HG03095 (cell line): Measurements from ENCODE around the gene KIF2A.

ENCODE experiments used
- ATAC-seq: cut with Tn5 transposase; IDR thresholded peaks from one replicate; pipeline ENCODE4 v1.9.1; 2021; ENCODE audit warnings: moderate library complexity; ENCODE audit not compliant: unreplicated experiment

Gene KIF2A

DNA sequence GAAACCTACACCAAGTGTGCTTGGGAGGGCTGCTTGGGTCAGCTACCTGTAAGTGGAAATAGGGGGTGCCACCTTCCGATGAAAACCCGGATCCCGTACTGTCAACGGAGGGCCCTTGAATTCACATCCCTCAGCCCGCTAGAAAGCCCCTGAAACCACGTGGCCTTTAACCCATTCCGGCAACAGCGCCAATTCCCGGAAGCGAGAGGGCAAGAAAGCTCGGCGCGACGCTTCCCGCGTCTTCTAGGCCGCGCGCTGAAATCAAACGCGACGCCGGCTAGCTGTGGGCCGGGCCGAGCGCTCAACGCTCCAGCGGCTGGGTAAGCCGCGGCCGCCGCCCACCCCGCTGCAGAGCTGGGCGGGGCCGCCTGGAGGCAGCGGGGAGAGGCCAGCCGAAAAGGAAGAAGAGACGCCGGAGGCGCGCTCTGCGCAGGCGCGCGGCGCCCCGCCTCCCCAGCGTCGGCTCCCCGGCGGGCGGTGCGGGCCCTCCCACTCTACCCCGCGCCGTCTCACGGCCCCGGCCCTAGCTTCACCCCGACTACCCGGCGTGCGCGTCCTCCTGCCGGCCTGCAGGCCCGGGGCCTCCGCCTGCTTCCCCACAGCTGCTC is at the start of gene KIF2A:
Gene KIF2A (plus strand): TSS at position 492 of the 608 bp plus-strand sequence. CDS start 267 bp downstream, outside the sequence.
- peak; percentile 91 for ATAC-seq

DNA sequence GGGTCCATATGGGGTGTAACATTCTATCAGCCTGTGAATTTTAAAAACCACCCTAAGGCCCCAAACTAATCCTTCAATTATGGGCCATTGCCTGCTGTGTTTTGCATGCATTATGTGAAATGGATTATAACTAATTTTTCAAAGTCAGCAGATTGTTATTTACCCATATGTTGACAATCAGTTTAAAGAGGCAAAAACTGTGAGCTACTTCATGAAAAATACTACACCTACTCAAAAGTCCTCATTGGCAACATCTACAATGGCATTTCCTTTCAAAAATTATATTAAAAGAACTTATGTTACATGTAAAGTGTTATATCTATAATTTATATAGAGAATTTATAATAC is 49.0 kb upstream of the KIF2A start:
- ATAC-seq: no peak

DNA sequence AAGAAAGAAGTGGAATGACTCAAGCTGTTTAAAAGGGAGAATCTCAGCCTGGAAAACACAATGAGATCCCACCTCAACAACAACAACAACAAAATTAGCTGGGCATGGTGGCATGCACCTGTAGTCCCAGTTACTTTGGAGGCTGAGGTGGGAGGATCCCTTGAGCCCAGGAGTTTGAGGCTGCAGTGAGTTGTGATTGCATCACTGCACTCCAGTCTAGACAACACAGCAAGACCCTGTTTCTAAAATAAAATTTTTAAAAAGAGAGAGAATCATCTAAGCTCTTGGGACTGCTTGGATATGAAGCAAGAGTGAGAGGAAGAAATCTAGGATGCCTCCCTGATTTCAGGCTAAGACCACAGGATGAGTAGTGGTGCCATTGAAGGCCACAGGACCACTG is 47.4 kb upstream of the KIF2A start:
- ATAC-seq: no peak

DNA sequence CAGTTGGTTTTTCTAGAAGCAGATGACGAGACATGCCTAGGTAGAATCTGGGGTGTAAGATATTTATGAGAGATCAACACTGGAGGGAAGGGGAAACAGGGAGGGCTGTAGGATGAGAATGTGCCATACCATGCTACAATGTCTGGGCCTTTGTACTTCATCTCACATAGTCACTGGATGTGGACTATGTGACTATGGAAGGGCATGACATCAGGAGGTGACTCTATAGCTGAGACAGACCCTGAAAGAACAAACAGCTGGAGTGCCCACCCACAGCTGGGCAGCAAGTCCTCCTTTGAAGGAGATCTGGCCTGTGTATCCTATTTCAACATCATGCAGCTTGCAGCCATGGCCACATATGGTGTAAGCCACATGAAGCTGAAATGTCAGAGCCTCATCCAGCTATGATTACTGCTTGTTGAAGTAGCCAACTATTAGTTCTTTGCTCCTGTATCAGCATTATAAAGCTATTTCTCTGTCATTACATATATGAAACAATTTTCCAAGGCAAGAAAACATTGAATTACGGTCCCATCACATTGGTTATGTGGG is 46.2 kb upstream of the KIF2A start:
- no peak for ATAC-seq

DNA sequence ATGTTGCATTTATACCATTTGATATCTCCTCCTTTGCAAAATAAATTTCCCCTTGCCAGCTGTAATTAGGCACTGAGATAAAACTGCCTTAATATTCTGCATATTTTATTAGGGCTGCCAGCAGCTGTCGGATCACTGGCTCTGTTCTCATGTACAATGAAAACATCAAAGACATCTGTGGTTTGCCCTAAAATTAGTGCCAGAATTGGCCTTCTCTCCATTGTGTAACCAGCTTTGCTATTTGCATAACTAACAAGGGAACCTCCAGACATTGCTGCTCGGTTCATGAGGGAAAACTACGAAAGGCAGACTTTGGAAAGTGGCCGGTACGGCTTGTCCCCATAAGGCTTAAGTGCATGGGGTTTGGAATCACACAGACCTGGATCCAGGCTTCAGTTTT is 45.5 kb upstream of the KIF2A start:
- no peak for ATAC-seq

DNA sequence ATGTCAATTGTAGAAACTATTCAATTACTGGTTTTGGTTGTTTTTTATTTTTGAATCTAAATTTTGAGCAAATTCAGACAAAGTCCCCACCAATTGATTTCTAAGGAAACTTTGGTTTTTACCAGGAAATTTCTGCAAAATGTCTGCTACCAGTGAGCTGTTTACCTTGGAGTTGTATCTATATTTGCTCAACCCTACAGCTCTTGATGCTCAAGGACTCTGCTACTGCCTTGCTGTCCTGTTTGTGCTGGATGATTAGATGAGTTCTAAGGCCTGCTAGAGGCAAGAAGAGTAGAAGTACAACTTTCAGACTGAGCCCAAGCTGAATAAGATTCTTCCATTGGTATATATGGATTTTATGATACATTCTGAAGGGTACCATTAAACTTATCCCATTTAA is 42.6 kb upstream of the KIF2A start:
- no peak for ATAC-seq

DNA sequence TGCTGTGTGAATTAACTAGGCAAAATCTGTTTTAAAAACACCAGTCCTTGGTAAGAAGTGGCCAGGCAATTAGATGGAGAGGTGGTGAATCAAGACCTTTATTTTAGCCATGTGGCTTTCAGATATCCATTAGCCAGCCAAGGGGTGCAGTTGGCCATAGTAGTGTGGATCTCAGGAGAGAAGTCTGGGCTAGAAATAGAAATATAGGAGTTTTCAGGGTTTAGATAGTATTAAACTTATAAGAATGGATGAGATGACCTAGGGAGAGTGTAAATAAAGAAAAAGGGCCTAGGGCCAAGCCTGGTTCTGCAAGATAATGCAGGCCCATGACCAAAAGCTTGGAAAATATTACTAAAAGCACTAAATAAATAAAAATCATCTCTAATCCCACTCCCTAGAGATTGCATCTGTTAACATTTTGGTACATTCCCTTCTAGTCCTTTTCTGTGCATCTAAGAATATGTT is 40.3 kb upstream of the KIF2A start:
- no peak for ATAC-seq

DNA sequence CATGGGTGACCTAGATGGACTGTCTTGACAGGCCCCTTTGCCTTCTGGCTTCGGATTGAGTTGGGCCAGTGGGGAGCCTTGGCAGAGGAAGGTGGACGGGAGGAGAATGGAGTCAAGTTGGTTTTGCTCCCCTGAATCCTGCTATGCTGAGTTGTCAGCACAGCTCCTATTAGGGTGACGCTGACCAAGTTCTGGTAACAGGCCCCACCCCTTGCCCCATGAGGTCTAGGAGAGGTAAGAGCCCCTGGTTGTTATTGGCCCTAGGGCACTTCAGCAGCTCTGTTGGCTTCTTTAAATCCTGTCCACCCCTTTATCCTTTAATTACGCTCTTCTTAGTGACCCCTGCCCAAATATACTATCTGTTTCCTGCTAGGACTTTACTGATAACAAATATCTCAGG is 39.4 kb upstream of the KIF2A start:
- no peak for ATAC-seq

DNA sequence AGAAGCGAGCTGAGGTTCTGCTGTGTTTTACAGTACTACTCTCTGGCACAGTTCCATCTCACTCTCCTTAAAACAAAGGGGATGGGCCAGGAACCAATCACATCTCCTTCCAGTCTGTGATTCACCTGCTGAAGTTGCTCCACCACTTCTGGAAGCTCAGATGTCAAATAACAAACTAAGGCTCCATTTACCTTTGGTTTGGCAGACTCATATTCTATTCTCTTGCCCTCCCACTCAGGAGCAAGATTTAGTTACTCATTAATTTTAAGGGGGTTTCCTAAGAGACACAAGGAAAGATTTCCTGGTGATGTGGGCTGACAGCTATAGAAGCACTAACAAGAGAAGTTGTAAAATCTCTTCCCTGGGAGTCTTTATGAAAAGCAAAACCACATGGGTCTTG is 37.8 kb upstream of the KIF2A start:
- ATAC-seq: no peak

DNA sequence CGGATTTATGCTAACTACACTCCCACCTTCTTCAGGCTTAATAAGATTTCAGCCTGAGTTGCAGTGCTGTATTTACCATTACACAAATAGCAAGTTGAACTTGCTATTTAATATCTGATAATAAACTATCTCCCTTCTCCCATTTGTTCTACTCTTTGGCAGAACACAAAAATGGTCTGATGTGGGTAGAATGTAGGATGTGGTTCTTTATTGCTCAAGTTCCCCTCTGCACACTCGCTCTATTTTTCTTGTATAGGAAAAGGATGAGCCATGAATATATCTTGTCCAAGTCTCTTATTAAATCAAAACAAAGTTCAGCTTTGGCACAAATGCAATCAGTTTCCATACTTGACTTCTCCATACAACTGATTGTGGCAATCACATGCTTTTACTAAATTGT is 37.2 kb upstream of the KIF2A start:
- ATAC-seq: no peak

DNA sequence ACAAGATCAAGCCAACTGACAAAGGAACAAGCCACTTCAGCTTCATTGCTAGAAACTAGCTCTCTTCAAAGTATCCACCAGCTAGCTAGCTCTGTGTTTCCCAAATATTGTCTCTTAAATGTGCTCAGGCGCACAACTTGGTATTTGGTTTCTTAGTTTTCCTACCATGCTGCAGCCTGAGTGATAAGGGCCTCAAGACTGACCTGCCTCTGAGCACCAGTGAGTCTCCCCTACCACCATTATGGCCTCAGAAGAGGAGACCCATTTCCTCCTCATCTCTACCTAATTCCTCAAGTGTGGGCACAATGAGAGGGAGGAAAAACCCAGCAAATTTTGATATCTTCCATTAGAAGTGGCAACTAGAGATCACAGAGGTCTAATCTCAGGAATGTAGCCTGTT is 34.6 kb upstream of the KIF2A start:
- ATAC-seq: no peak

DNA sequence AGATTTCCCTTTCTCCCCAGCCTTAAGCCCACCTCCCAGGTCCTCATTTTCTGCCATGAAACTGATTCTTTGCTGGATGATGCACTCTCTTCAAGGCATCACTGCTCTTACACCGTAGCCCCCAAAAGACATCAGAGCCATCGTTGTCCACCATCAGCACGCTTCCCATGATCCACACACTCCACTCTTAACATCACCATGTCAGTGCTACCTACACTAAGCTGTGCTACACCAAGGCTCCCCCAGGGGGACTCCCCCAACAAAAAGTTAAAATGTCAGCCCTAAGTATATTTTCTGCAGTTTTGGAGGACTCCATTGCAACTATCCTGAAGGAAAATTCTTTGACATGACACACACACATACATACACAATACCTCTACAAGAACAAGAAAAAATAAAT is 34.1 kb upstream of the KIF2A start:
- ATAC-seq: no peak

DNA sequence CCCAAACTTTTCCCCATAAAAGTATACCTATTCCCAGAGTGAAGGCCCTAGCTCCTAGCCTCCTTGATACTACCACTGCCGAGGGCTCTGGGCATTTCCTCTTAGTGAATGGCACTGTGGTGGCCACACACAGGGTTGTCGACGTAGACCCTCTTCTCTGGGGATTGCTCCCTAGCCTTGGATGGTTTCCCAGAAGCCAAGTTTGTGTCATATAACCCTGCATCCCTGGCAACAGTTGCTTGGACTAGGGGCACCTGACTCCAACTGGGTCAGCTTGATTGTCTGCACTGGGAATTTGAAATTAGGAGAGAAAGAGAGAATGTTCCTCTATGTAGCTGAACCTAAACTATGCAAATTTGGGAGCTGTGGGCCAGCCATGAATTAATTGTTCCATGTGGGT is 32.3 kb upstream of the KIF2A start:
- no peak for ATAC-seq

DNA sequence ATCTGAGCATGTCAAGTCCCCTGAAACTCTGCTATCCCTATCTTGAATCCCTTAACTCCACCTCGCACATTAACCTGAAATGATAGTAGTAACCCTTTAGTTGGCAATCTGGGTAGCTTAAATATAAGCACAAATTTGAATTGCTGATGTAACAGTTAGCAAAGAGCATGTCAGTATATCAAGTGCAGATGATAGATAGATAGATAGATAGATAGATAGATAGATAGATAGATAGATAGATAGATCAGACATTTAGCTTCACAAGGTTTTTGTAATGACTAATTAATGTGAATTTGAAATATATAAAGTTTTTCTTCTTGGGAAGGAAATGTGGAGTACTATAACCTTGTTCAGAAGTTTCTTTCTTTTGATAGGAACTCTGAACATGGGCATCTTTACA is 30.4 kb upstream of the KIF2A start:
- ATAC-seq: no peak

DNA sequence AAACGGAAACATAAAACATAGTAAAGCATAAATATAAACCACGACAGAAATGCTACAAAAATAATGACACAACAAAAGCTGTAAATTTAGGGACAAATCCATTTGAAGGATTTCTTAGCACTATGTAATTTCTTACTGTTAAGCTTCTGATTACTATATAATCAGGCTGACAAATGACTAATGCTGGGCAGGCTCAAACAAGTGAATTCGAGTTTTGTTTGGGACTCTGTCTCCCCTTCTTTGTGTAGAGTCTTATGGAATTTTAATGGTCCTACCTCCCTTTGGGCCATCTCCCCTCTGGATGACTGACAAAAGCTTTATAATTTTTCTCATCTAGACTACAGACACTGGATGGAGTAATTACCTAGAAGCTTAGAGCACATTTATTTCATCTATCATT is 24.6 kb upstream of the KIF2A start:
- ATAC-seq: no peak

DNA sequence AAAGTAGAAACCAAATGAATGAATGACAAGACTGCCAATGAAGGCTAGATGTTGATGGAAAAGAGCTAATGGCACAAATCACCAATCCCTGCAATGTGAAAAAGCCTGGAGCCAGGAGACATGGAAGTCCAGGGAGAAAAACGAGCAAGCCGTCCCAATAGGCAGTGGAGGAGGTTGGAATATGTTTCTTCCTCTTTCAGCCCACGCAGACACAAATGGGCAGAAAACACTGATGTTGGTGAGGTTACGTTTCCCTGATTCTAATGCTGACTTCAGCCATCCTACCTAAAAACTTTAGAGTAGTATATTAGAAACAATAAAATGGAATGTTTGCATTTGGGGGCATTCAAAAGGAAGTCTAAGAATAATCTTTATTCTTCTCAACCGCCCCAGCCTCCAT is 23.9 kb upstream of the KIF2A start:
- ATAC-seq: no peak

DNA sequence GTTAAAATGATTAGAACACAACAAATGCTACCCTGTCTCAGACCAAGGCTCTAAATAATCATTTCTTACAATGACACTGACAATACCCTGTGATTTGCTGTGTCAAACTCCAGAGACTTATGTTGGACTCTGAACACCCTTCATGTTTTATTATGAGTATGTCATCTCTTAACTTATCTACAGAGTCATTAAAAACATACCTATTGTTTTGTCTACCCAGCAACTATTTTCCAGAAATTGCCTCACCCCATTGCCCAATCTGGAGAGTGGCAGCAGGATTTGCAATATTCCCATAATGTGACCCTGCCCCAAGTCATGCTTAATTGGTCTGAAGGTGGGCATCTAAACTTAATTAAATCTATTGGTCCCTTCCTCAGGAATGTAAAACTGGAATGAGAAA is 23.0 kb upstream of the KIF2A start:
- no peak for ATAC-seq

DNA sequence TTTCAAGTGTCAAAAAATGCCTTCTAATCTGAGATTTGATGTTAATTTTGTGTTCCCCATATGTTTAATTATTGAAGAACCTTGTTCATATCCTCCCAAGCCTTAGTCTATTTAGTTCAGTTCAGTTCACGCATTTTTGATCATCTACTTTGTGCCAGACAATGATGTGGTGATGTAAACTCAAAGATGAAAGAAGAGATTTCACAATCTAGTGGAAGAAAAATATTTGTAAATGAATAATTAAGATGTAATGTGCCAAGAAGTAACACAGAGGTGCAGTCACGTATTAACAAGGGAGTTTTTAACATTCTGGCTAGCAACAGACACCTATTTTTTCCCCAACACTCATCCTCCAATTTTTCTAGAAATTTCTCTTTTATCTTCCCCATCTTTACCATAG is 22.1 kb upstream of the KIF2A start:
- ATAC-seq: no peak

DNA sequence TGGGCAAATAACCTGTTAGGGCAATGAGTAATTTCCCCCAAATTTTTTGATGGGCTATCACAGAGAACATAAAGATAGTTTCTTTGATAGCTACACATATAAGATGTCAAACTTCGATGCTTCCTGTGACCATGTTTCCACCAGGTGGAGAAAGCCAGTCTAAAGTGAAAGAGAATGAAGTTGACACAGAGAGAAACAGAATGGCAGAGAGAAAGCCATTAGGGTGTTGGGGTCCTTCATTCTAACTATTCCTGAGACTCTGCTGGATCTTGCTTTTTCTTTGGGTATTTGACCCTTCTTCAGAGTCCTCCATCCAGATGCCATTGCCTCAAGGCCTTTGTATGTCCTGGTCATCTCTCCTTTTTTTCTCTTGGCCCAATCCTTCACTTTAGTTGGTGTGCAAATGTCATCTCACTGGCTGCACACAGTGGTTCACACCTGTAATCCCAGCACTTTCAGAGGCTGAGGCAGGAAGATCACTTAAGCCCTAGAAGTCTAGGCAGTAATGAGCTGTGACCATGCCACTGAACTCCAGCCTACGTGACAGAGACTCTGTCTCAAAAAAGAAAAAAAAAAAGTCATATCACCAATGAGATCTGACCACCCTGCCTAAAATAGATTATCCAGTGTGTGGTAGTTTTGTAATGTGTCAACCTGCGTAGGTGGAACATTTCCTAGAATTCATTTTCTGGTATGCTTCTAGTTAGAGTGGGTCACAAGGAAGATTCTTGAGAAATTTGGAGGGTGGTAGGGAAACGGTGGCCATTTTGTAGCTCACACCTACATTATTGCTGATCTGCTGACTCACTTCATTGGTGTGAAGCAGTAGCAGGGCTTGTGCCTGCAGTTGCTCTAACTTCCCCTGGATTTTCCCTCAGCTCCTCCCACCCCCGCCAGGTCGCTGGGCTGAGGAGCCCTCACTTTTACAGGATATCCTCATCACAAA is 20.8 kb upstream of the KIF2A start:
- peak; percentile 77 for ATAC-seq

DNA sequence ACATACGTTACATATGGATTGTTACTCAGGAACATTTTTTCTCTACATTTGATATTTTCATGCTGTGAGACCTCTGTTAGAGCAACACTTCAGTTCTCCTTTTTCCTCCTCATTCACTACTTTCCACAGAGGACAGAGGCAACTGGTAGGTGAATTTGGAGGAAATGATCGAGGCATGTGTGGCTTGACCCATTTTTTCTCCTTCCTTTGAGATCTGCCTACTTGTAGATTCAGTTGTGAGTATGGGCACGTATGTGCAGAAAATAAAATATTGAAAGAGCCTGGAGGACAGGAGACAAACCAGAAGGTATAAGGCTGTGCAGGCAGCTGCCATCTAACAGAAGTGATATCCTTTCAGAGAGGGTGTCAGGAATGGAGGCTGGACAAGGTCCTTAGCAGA is 19.2 kb upstream of the KIF2A start:
- no peak for ATAC-seq

DNA sequence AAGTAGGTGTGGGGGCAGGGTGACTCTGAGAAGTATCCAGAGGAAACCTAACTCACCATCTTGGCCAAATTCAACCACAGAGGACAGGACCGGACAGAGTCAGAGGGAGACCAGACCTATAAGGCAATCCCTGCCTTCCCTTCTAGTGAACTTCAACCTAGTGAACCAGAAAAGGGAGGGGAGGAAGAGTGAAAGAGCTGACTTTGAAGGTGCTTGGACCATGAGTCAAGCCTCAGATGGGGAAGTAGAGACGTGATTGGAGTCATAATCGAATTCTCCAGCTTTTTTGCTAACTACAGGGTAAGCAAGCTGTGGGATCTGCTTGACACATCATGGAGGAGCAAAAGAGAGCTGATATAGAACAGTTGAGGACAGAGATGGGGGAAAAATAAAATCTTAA is 18.8 kb upstream of the KIF2A start:
- ATAC-seq: no peak

DNA sequence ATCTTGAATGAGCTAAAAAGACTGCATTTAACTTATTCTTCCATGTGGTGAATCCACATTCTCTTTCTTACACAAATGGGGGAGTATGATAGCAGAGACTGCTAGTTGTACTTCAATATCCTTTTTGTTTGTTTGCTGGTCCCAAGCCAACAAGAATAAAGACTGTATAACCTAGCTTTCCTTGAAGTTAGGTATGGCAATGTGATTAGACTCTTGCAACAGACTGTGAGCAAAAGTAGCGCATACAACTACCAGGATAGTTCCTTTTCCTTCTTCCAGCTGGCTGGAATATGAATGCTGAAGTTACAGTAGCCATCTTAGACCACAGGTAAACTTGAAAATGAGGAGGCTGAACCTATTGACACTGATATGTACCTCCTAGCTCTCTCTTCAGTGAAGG is 17.9 kb upstream of the KIF2A start:
- ATAC-seq: no peak
